Astrocyte (in vitro differentiated cells and primary cell): ENCODE data around the gene VDAC1. TPM values are rescaled to one million over a fixed set of nuclear protein-coding genes. Genes with fewer than 3 reads are reported as not detected.

Experiments used
- DNase-seq: peaks from one replicate; pipeline ENCODE4 v3.0.0-alpha.2; 2010; ENCODE audit warnings: low read depth
- FAIRE-seq: peaks from 2 replicates; lab custom pipeline; 2011; peaks lifted over from hg19 to GRCh38; lab: Jason Lieb, UNC
- H2AFZ ChIP-seq: 2 replicates; pipeline ENCODE4 v1.6.0; 2012; ENCODE audit warnings: low read depth, low read length, inconsistent platforms
- H3K27ac ChIP-seq: 2 replicates; pipeline ENCODE4 v1.5.1; 2011; ENCODE audit warnings: low read depth, low read length, inconsistent platforms
- H3K27me3 ChIP-seq: 2 replicates; pipeline ENCODE4 v1.6.0; 2011; ENCODE audit warnings: low read length, inconsistent platforms; ENCODE audit not compliant: insufficient read depth
- H3K36me3 ChIP-seq: 2 replicates; pipeline ENCODE4 v1.5.1; 2011; ENCODE audit warnings: low read length, inconsistent platforms; ENCODE audit not compliant: insufficient read depth
- H3K4me1 ChIP-seq: 2 replicates; pipeline ENCODE4 v1.5.1; 2011; ENCODE audit warnings: low read length, inconsistent platforms; ENCODE audit not compliant: insufficient read depth
- H3K4me2 ChIP-seq: 2 replicates; pipeline ENCODE4 v1.6.0; 2012; ENCODE audit warnings: low read length, inconsistent platforms
- H3K4me3 ChIP-seq: 2 replicates; pipeline ENCODE4 v1.5.1; 2011; ENCODE audit warnings: low read depth, mild to moderate bottlenecking, low read length, inconsistent platforms; ENCODE audit not compliant: insufficient read depth
- H3K79me2 ChIP-seq: 2 replicates; pipeline ENCODE4 v1.6.0; 2012; ENCODE audit warnings: mild to moderate bottlenecking, low read length, inconsistent platforms; ENCODE audit not compliant: insufficient read depth
- H3K9ac ChIP-seq: 2 replicates; pipeline ENCODE4 v1.6.0; 2012; ENCODE audit warnings: mild to moderate bottlenecking, low read length, inconsistent platforms
- H3K9me3 ChIP-seq: 2 replicates; pipeline ENCODE4 v1.5.1; 2012; ENCODE audit warnings: low read depth, mild to moderate bottlenecking, low read length, inconsistent platforms; ENCODE audit not compliant: insufficient read depth
- H4K20me1 ChIP-seq: 2 replicates; pipeline ENCODE4 v1.6.0; 2012; ENCODE audit warnings: low read length, inconsistent platforms; ENCODE audit not compliant: insufficient read depth
- H3K27ac Mint-ChIP-seq: one replicate; pipeline ENCODE4 v1.8.0; 2021; ENCODE audit warnings: mild to moderate bottlenecking, mixed read lengths; ENCODE audit not compliant: unreplicated experiment
- H3K27me3 Mint-ChIP-seq: one replicate; pipeline ENCODE4 v1.8.0; 2021; ENCODE audit warnings: low read depth, mixed read lengths; ENCODE audit not compliant: unreplicated experiment
- H3K36me3 Mint-ChIP-seq: one replicate; pipeline ENCODE4 v1.8.0; 2021; ENCODE audit warnings: low read depth, mixed read lengths; ENCODE audit not compliant: unreplicated experiment
- H3K4me1 Mint-ChIP-seq: one replicate; pipeline ENCODE4 v1.8.0; 2021; ENCODE audit warnings: low read depth, mixed read lengths; ENCODE audit not compliant: unreplicated experiment
- H3K4me3 Mint-ChIP-seq: one replicate; pipeline ENCODE4 v1.8.0; 2021; ENCODE audit warnings: mild to moderate bottlenecking, moderate library complexity, mixed read lengths; ENCODE audit not compliant: unreplicated experiment
- H3K9me3 Mint-ChIP-seq: one replicate; pipeline ENCODE4 v1.8.0; 2021; ENCODE audit warnings: mild to moderate bottlenecking, mixed read lengths; ENCODE audit not compliant: unreplicated experiment
- CTCF ChIP-seq: IDR thresholded peaks from 2 replicates; pipeline ENCODE4 v1.5.1; 2011; ENCODE audit warnings: low read depth, mild to moderate bottlenecking, inconsistent platforms, low read length, moderate library complexity; ENCODE audit not compliant: insufficient read depth
- EZH2 ChIP-seq: IDR thresholded peaks from 2 replicates; pipeline ENCODE4 v1.6.1; 2012; ENCODE audit warnings: mild to moderate bottlenecking, low read length, inconsistent platforms; ENCODE audit not compliant: insufficient read depth
- total RNA-seq: library from RNA; stranded (reverse); gene quantifications from 2 replicates; pipeline ENCODE4 v1.2.1, GENCODE V29; 2021

Gene VDAC1
- total RNA-seq, 1 donor from 2014 or later, result 364 TPM

DNA sequence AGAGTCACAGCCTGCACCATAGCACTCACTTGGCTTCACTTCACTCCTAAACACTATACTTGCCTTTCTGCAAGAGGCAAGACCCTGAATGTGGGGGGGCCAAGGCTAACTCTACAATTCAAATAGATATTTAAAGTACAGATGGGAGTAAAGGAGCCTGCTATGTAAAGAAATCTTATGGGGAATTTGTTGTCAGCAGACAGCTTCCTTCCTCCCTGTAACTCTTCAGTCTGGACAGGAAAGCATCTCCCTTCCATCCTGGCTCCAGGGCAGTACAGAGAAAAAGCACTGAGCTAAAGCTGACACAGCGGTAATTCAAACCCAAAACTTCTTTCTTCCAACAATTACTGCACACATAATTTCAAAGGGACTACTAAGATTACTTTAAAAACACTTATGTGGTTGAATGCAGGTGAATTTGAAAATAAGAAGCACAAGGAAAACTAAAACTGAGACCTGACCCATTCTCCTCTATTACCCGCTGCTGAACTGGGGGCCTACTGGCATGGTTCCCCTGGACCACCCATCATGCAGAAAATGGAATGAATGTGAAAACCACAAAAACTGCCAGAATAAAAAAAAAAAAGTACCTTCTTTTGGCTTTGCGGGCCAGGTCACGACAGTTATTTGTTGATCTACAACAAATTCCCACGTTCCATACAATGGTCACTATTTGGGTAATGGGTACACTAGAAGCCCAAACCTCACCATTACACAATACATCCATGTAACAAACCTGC lies 13.4 kb downstream of the VDAC1 start:
- H3K4me3 Mint-ChIP-seq, result no peak overlapping the region
- FAIRE-seq, result no peak
- no peaks in the 10 kb centered on the region for H3K9me3 Mint-ChIP-seq
- TF ChIP-seq CTCF (no peak), EZH2 (no peak)
- DNase-seq, result no peak
- peaks cover 40% of the 10 kb centered on the region for H3K4me1 Mint-ChIP-seq
- Histone ChIP-seq H3K4me2 (no peak overlapping the region), H3K4me1 (peaks cover 26% of the 10 kb centered on the region), H3K4me3 (no peak overlapping the region), H3K9me3 (no peaks in the 10 kb centered on the region), H3K79me2 (peaks cover 98% of the 10 kb centered on the region), H2AFZ (no peak overlapping the region), H3K9ac (no peak overlapping the region), H3K27ac (no peak overlapping the region), H3K27me3 (no peaks in the 10 kb centered on the region), H3K36me3 (peaks cover 28% of the 10 kb centered on the region), H4K20me1 (peaks cover 87% of the 10 kb centered on the region)
- H3K36me3 Mint-ChIP-seq, result peaks cover 11% of the 10 kb centered on the region
- no peaks in the 10 kb centered on the region for H3K27me3 Mint-ChIP-seq
- peak overlapping the region; percentile 47 for H3K27ac Mint-ChIP-seq

- peaks cover 87% of the 10 kb centered on the region for H4K20me1 ChIP-seq
- peaks cover 11% of the 10 kb centered on the region for H3K36me3 Mint-ChIP-seq
- no peaks in the 10 kb centered on the region for H3K9me3 Mint-ChIP-seq
- no peaks in the 10 kb centered on the region for H3K27me3 Mint-ChIP-seq
- peaks cover 34% of the 10 kb centered on the region for H3K36me3 ChIP-seq
- no peak overlapping the region for H3K9ac ChIP-seq
- peaks cover 19% of the 10 kb centered on the region for H3K4me1 ChIP-seq
- TF ChIP-seq CTCF (no peak), EZH2 (no peak)
- H3K27ac Mint-ChIP-seq, result no peak overlapping the region
- FAIRE-seq, result no peak
- H3K4me2 ChIP-seq, result no peak overlapping the region
- H3K4me3 Mint-ChIP-seq, result no peak overlapping the region
- H3K27ac ChIP-seq, result no peak overlapping the region
- H3K79me2 ChIP-seq, result peaks cover 98% of the 10 kb centered on the region
- H3K4me1 Mint-ChIP-seq, result peaks cover 39% of the 10 kb centered on the region
- H3K9me3 ChIP-seq, result no peaks in the 10 kb centered on the region
- DNase-seq, result no peak
- no peaks in the 10 kb centered on the region for H3K27me3 ChIP-seq
- no peak overlapping the region for H2AFZ ChIP-seq
- H3K4me3 ChIP-seq, result no peak overlapping the region
Measured at GRCh38 chr5:133990396-133990795, 14.4 kb downstream of the VDAC1 start.

GRCh38 chr5:133985540-133986180 lies 19.1 kb downstream of the VDAC1 start:
- Histone ChIP-seq H3K36me3 (peaks cover 50% of the 10 kb centered on the region), H3K9ac (no peak overlapping the region), H4K20me1 (peaks cover 74% of the 10 kb centered on the region), H3K79me2 (peaks cover 87% of the 10 kb centered on the region), H2AFZ (no peak overlapping the region), H3K4me3 (no peak overlapping the region), H3K27me3 (no peaks in the 10 kb centered on the region), H3K4me1 (no peaks in the 10 kb centered on the region), H3K9me3 (no peaks in the 10 kb centered on the region), H3K4me2 (no peak overlapping the region), H3K27ac (no peak overlapping the region)
- Mint-ChIP-seq H3K36me3 (peaks cover 21% of the 10 kb centered on the region), H3K9me3 (no peaks in the 10 kb centered on the region), H3K27me3 (no peaks in the 10 kb centered on the region), H3K27ac (no peak overlapping the region), H3K4me3 (no peak overlapping the region), H3K4me1 (peaks cover 9% of the 10 kb centered on the region)
- TF ChIP-seq CTCF (no peak), EZH2 (no peak)
- DNase-seq (no peak), FAIRE-seq (no peak)
